Epithelial cell of proximal tubule (primary cell): ENCODE results near the gene PRPS1. TPM values are rescaled to one million over a fixed set of nuclear protein-coding genes. Genes with fewer than 3 reads are reported as not detected.

Experiments used
- DNase-seq: peaks from one replicate; pipeline ENCODE4 v3.0.0-alpha.2; 2011; ENCODE audit warnings: low read depth
- H3K4me3 ChIP-seq: 2 replicates; pipeline ENCODE4 v1.5.1; 2011; ENCODE audit warnings: low read depth, mild to moderate bottlenecking, low read length
- total RNA-seq: library from RNA; depleted of rRNA; stranded (reverse); fragments of >200 nt; gene quantifications from 2 replicates; pipeline ENCODE4 v1.2.3, GENCODE V29; 2015
- TF ChIP-seq, protein P1 (sequence below): conservative IDR thresholded peaks from 2 replicates; pipeline ENCODE4 v1.5.1; 2012; ENCODE audit warnings: low read depth, mild to moderate bottlenecking, low read length

Gene PRPS1
- total RNA-seq, 1 donor from 2014 or later, result 36.3 TPM

- no peak for DNase-seq
- H3K4me3 ChIP-seq, result no peak overlapping the region
- TF ChIP-seq, protein P1, sequence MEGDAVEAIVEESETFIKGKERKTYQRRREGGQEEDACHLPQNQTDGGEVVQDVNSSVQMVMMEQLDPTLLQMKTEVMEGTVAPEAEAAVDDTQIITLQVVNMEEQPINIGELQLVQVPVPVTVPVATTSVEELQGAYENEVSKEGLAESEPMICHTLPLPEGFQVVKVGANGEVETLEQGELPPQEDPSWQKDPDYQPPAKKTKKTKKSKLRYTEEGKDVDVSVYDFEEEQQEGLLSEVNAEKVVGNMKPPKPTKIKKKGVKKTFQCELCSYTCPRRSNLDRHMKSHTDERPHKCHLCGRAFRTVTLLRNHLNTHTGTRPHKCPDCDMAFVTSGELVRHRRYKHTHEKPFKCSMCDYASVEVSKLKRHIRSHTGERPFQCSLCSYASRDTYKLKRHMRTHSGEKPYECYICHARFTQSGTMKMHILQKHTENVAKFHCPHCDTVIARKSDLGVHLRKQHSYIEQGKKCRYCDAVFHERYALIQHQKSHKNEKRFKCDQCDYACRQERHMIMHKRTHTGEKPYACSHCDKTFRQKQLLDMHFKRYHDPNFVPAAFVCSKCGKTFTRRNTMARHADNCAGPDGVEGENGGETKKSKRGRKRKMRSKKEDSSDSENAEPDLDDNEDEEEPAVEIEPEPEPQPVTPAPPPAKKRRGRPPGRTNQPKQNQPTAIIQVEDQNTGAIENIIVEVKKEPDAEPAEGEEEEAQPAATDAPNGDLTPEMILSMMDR, result no peak
Measured at GRCh38 chrX:107656978-107657377, 28.7 kb downstream of the PRPS1 start.

- TF ChIP-seq, protein P1, result no peak
- no peak overlapping the region for H3K4me3 ChIP-seq
- DNase-seq, result no peak
Measured at GRCh38 chrX:107658660-107659059, 30.4 kb downstream of the PRPS1 start.

DNA sequence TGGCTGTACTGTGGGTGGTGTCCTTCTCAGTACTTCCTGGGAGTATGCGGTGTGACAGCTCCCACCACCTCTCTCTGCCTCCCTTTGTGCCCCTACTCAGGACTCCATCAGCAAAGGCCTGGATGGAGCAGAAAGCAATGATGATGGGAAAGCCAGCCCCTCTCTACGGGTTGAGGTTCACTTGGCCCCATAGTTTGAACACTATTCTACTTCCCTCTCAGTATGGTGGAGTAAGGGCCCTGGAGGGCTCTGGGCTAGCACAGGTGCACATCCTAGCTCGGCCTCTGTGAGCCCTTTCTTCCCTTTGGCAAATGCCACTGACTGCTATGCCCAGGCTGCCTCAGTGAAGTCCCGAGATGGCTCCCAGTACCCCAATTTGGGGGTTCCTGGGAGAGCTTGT, 31.0 kb downstream of the PRPS1 start:
- no peak for DNase-seq
- no peak overlapping the region for H3K4me3 ChIP-seq
- TF ChIP-seq, protein P1, result no peak

DNA sequence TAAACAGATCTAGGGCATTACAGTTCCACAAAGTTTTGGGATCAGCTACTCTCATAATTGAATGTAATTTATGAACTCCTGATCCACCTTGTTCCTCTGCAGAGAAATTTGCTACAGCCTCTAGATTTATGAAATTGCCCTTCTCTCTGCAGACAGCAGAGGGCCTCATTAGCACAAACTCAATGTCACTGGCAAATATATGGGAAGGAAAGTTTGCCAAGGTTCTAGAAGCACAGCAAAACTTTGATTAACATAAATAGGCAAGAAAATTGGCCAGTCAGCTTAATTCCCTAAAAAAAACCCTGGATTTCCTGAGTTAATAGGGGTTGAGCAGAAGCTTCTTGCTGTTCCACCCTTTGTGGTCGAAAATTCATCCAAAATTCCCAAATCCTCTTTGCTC, 31.5 kb downstream of the PRPS1 start:
- no peak overlapping the region for H3K4me3 ChIP-seq
- DNase-seq, result no peak
- TF ChIP-seq, protein P1, result peak; percentile 66

GRCh38 chrX:107662145-107662544, 33.8 kb downstream of the PRPS1 start:
- DNase-seq, result no peak
- H3K4me3 ChIP-seq, result no peak overlapping the region
- TF ChIP-seq, protein P1, result no peak

DNA sequence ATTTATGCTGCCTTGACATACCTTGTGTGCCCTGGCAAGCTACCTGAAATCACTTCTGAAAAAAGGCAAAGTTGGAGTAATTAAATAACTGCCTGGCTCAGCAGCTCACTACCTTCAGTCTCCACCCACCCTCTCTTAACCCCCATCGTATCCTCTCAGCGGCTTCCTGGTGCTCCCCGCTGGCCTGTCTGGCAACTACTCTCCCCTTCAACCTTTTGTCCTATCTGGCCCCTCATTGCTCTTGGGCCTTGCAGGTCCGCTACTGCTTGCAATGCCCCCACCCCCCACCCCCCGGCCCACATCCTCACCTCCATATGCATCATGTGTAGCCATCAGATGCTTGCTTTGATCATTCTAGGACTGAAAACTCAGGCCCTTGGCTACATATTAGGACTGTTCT, 34.5 kb downstream of the PRPS1 start:
- DNase-seq, result no peak

GRCh38 chrX:107666931-107667330, 38.6 kb downstream of the PRPS1 start:
- no peak overlapping the region for H3K4me3 ChIP-seq
- TF ChIP-seq, protein P1, result no peak
- DNase-seq, result no peak

More for the DNA sequence above, 34.5 kb downstream of the PRPS1 start:
- TF ChIP-seq, protein P1, result no peak
- H3K4me3 ChIP-seq, result no peak overlapping the region
